Measurements from ENCODE around the gene NFATC2. TPM values are rescaled to one million over a fixed set of nuclear protein-coding genes. Genes with fewer than 3 reads are reported as not detected.

NFATC2 gene
- total and polyA plus RNA-seq, 2 of the 4 experiments (the other 2 are of a cell fraction), result 0.18 to 0.38 TPM

- H3K4me3 ChIP-seq (ENCODE audit: insufficient read depth, low read depth, low read length), result no peak overlapping the region
- no peaks in the 10 kb centered on the region for H3K79me1 ChIP-seq (ENCODE audit: low read depth in 1 of 2, low read length in 2 of 2)
- H3K14ac ChIP-seq (replicated peaks; ENCODE audit: low read depth, low read length), result no peak overlapping the region
- dilution Hi-C loops (cut with HindIII; ENCODE audit: low sequenced_read_pairs, unreplicated experiment) (no loop called here), intact Hi-C loops (cut with micrococcal nuclease) (no loop called here), in situ Hi-C loops (cut with MboI; ENCODE audit: low sequenced_read_pairs) (no loop called here)
- no peaks in the 10 kb centered on the region; the same call in 1 of the 2 replicates for H3K4me1 ChIP-seq (ENCODE audit: control insufficient read depth, insufficient read depth, low read length)
- no peak overlapping the region for H3K27ac ChIP-seq (ENCODE audit: insufficient read depth, low read length)
- ATAC-seq (ENCODE audit: low read depth) (no peak), DNase-seq (no peak)
- no peak overlapping the region for H3K56ac ChIP-seq (ENCODE audit: extremely low read depth, insufficient read depth, low read length)
- H4K20me1 ChIP-seq (ENCODE audit: insufficient read depth, low read length), result no peaks in the 10 kb centered on the region
- ChIA-PET CTCF (interaction anchor here (1.7 kb wide), 1 partner anchor 14 kb away, joined by 6 read pairs; no protein-coding TSS in a partner anchor), POLR2A (ENCODE audit: unreplicated experiment) (no interaction called here)
- BruUV-seq (replicated peaks), result no TSS peak
- H4K91ac ChIP-seq (ENCODE audit: insufficient read depth, low read depth, low read length), result no peak overlapping the region
- 89% methylated on average over 17 of the region's 19 CpGs; no CpG with 5 or more reads in 1 of the 2 experiments for WGBS, 2 experiments (ENCODE audit: extremely low coverage in 2 of 2, insufficient read length in 1 of 2)
- no peaks in the 10 kb centered on the region for H3K27me3 ChIP-seq (ENCODE audit: control insufficient read depth, insufficient read depth, low read length)
- no peak overlapping the region for H2AK9ac ChIP-seq (replicated peaks; ENCODE audit: low read depth, low read length, poor library complexity)
- no peak overlapping the region for H2AFZ ChIP-seq (replicated peaks; ENCODE audit: low read length, poor library complexity)
- H2BK15ac ChIP-seq (ENCODE audit: low read depth, low read length), result no peak overlapping the region
- H3K9ac ChIP-seq (ENCODE audit: low read depth, low read length), result no peak overlapping the region
- no peak overlapping the region for H3K23ac ChIP-seq (ENCODE audit: low read depth, low read length)
- H3K9me3 ChIP-seq (ENCODE audit: control insufficient read depth, insufficient read depth, low read length), result peaks cover 5% of the 10 kb centered on the region
- no peak overlapping the region for H2BK20ac ChIP-seq (ENCODE audit: low read depth, low read length)
- no peak overlapping the region for H3K4me2 ChIP-seq (ENCODE audit: low read depth, low read length)
- H3K36me3 ChIP-seq (ENCODE audit: control insufficient read depth, insufficient read depth, low read length), result no peaks in the 10 kb centered on the region
- H4K8ac ChIP-seq (ENCODE audit: low read depth in 2 of 2, low read length in 2 of 2), result no peak overlapping the region
- H3K9me1 ChIP-seq (ENCODE audit: insufficient read depth, low read length), result no peaks in the 10 kb centered on the region
- TF ChIP-seq MAFK (IDR thresholded peaks at IDR 0.05; ENCODE audit: low read depth, low read length) (no peak), ELK1 (IDR thresholded peaks at IDR 0.05; ENCODE audit: borderline replicate concordance, low read depth, low read length) (no peak), CTCF (conservative IDR thresholded peaks at IDR 0.05; ENCODE audit: low read depth, low read length) (no peak), RAD21 (IDR thresholded peaks at IDR 0.05; ENCODE audit: low read length) (no peak), CEBPB (IDR thresholded peaks at IDR 0.05; ENCODE audit: low read depth, low read length) (no peak), RFX5 (IDR thresholded peaks at IDR 0.05; ENCODE audit: low read depth, low read length) (no peak), MXI1 (IDR thresholded peaks at IDR 0.05; ENCODE audit: borderline replicate concordance, low read depth, low read length) (no peak), CHD1 (IDR thresholded peaks at IDR 0.05; ENCODE audit: low read depth, low read length) (no peak), SMC3 (IDR thresholded peaks at IDR 0.05; ENCODE audit: low read depth, low read length) (no peak), RCOR1 (IDR thresholded peaks at IDR 0.05; ENCODE audit: insufficient replicate concordance, low read length) (no peak), USF2 (IDR thresholded peaks at IDR 0.05; ENCODE audit: low read depth, low read length) (no peak), POLR2A (IDR thresholded peaks at IDR 0.05; ENCODE audit: low read depth, low read length) (no peak), FOS (IDR thresholded peaks at IDR 0.05; ENCODE audit: low read depth, low read length) (no peak), NFE2L2 (IDR thresholded peaks at IDR 0.05; ENCODE audit: low read depth, low read length) (no peak), MAZ (IDR thresholded peaks at IDR 0.05; ENCODE audit: borderline replicate concordance, low read depth, low read length) (no peak), BHLHE40 (IDR thresholded peaks at IDR 0.05; ENCODE audit: low read depth, low read length) (no peak)
- H4K5ac ChIP-seq (ENCODE audit: low read depth, low read length), result no peak overlapping the region
- H2BK5ac ChIP-seq (ENCODE audit: low read depth, low read length, poor library complexity, severe bottlenecking), result no peak overlapping the region
- no peak overlapping the region for H3K18ac ChIP-seq (ENCODE audit: low read depth, low read length)
- H2AK5ac ChIP-seq (ENCODE audit: low read depth, low read length), result no peak overlapping the region
- H2BK120ac ChIP-seq (ENCODE audit: low read depth, low read length), result no peak overlapping the region
- no peak overlapping the region for H3K4ac ChIP-seq (ENCODE audit: low read depth, low read length)
Measured at GRCh38 chr20:51473771-51474170, 68.7 kb downstream of the NFATC2 start.

All from IMR-90 (cell line).